HG03565 (cell line): ENCODE data around the gene OSCP1.

ENCODE experiments used
- ATAC-seq: cut with Tn5 transposase; IDR thresholded peaks from one replicate; pipeline ENCODE4 v1.9.1; 2021; ENCODE audit warnings: mild to moderate bottlenecking, moderate library complexity; ENCODE audit not compliant: unreplicated experiment

The OSCP1 gene

GRCh38 chr1:36384542-36385409 is 65.5 kb downstream of the OSCP1 start:
- ATAC-seq: no peak

DNA sequence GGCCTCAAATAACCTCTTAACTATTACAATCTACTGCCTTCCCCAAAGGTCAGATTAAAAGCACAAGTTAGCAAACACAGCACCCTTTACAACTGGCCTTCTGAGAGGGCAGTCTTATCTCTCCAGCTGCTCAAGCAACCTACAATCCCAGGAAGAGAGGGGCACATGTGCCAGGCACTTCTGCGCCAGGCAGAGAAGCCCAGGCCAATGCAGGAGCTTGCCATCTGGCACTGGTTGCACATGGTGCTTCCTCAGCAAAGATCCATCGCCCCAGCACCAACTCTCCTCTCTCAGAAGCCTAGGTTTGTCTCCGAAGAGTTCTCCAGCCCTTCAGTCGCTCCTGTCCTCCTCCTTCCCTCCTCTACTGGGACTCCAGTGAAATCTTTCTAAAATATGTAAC is 67.0 kb downstream of the OSCP1 start:
- no peak for ATAC-seq

DNA sequence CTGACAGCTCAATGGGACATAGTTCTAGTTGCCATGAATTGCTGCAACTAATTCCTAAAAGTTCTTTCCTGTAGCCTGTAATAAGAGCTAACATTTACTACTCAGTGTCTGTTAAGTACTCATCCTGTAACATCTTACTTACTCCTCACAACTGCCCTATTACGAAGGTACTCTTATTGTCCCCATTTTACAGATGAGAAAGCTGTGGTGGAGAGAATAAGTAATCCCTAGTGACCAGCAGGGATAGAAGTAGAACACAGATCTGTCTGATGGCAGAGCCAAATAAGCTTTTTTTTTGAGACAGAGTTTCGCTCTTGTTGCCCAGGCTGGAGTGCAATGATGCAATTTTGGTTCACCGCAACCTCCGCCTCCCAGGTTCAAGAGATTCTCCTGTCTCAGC is 67.6 kb downstream of the OSCP1 start:
- ATAC-seq: no peak

GRCh38 chr1:36382231-36382630 is 68.0 kb downstream of the OSCP1 start:
- no peak for ATAC-seq

GRCh38 chr1:36381405-36381804 is 68.8 kb downstream of the OSCP1 start:
- no peak for ATAC-seq

GRCh38 chr1:36380782-36381181 is 69.5 kb downstream of the OSCP1 start:
- no peak for ATAC-seq

DNA sequence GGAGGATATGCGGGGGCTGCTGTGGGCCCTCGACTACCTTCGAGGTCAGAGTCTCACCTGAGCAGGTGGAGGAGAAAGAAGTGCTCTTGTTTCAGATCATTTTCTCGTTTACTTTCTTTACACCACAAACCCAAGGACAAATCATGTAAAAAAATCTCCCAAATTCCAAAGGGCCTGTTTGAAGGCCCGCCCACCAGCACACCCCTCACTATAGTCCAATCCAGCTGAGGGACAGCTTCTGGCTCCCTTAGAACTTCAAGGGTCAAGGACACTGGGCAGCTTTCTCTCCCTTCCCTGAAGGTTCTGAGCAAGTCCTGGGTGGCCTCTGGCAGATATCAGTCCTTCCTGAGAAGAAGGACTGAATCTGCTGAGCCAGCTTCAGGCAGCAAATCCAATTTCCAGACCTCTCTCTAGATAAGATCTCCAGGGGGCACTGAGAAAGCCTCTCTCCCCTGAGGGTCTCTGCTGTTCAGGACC is 70.1 kb downstream of the OSCP1 start:
- ATAC-seq: no peak

DNA sequence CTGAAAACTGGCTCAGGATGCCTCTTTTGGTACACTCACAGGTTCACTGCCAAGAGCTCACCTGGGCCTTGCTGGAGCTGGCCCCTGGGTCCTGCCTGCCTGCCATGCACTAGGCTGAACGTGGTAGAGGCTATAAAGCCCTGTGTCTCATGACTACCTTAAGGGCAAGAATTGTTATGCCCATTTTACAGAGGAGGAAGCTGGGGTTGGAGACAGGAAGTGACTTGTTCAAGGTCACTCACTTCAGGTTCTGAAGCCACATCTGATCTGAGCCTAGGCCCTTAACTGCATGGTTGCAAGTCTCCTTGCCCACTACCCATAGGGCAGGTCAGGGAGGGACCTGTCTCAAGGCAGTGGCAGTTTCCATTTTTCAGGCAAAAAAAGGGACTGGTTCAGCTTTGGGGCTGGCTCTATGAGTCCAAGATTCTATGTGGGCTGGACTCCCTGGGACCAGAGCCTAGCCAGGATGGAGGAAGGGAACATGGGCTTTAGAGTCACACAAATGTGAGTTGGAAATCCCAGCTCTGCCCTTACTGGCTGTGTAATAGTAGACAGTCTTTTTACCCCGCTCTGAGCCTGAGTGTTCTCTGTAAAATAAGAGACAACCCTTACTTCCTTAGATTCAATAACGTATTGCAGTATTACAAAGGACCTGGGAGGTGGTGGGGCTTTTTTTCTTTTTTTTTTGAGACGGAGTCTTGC is 72.3 kb downstream of the OSCP1 start:
- no peak for ATAC-seq

- no peak for ATAC-seq
These were observed 77.6 kb downstream of the OSCP1 start for GRCh38 chr1:36372617-36373016.

GRCh38 chr1:36369061-36369861 is 81.0 kb downstream of the OSCP1 start:
- ATAC-seq: no peak
